ENCODE results near the gene ACER3.
"Not testable (repeated sequence)": the region's sequence is repeated elsewhere in the genome, so short reads cannot be mapped to it uniquely, and the experiment has no call there.

- not testable (repeated sequence) for TF ChIP-seq SP1 (IDR thresholded peaks at IDR 0.05); CTCF (IDR thresholded peaks at IDR 0.05; ENCODE audit: low read depth, low read length, missing input control); RXRA (IDR thresholded peaks at IDR 0.05); EGR1 (IDR thresholded peaks at IDR 0.05; ENCODE audit: low read depth in 2 of 2); TAF1 (conservative IDR thresholded peaks at IDR 0.05); YY1 (IDR thresholded peaks at IDR 0.05); RAD21 (IDR thresholded peaks at IDR 0.05); GABPA (IDR thresholded peaks at IDR 0.05 in 1 of 2, conservative IDR thresholded peaks at IDR 0.05 in 1 of 2); MAX (IDR thresholded peaks at IDR 0.05); NR2F2 (IDR thresholded peaks at IDR 0.05); REST (IDR thresholded peaks at IDR 0.05); ATF3 (IDR thresholded peaks at IDR 0.05); JUND (IDR thresholded peaks at IDR 0.05)
- TF ChIP-seq, protein P1, sequence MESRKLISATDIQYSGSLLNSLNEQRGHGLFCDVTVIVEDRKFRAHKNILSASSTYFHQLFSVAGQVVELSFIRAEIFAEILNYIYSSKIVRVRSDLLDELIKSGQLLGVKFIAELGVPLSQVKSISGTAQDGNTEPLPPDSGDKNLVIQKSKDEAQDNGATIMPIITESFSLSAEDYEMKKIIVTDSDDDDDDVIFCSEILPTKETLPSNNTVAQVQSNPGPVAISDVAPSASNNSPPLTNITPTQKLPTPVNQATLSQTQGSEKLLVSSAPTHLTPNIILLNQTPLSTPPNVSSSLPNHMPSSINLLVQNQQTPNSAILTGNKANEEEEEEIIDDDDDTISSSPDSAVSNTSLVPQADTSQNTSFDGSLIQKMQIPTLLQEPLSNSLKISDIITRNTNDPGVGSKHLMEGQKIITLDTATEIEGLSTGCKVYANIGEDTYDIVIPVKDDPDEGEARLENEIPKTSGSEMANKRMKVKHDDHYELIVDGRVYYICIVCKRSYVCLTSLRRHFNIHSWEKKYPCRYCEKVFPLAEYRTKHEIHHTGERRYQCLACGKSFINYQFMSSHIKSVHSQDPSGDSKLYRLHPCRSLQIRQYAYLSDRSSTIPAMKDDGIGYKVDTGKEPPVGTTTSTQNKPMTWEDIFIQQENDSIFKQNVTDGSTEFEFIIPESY (IDR thresholded peaks at IDR 0.05) = not testable (repeated sequence)
These were observed 34.2 kb upstream of the ACER3 start for GRCh38 chr11:76826508-76826907.

Data from liver (tissue), 3 donors.